CD4-positive, alpha-beta T cell treated with Interleukin-21 for 1 hour (primary cell): Measurements from ENCODE around the gene PPP1CC.
A peak's percentile ranks its signal among the peaks of the same experiment; 100 is the strongest.

Experiments
- DNase-seq: peaks from one replicate; pipeline ENCODE4 v3.0.0-alpha.2; 2020

Gene PPP1CC

GRCh38 chr12:110754101-110754793, 11.6 kb upstream of the PPP1CC start:
- no peak for DNase-seq

DNA sequence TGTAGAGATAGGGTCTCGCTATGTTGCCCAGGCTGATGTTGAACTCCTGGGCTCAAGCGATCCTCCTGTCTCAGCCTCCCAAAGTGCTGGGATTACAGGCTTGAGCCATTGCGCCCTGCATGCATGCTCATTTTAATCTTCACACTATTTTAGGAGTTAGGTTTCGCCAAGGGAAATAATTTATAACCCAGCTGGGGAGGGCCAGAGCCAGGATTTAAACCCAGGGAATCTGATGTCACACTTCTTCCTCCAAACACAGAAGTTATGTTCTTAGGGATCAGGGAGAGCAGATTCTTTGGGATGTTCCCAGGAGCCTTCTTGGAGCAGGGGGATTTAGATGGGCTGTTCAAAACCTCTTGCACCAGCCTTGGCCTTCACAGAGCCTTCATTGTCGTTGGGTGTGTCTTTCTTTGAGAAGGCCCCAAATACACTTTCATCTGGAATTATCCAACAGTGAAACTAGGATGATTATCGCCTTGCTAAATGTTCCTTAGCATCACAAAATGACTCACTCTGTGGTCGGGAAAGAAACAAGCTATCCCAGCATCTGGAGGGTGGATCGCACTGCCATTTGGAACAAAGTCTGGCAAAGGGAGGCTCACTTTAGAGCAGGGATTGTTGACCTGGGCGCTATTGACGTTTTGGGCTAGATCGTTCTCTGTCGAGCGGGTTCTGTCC, 8.2 kb upstream of the PPP1CC start:
- DNase-seq: no peak

- no peak for DNase-seq
These were observed 3.9 kb upstream of the PPP1CC start for GRCh38 chr12:110746550-110746949.

DNA sequence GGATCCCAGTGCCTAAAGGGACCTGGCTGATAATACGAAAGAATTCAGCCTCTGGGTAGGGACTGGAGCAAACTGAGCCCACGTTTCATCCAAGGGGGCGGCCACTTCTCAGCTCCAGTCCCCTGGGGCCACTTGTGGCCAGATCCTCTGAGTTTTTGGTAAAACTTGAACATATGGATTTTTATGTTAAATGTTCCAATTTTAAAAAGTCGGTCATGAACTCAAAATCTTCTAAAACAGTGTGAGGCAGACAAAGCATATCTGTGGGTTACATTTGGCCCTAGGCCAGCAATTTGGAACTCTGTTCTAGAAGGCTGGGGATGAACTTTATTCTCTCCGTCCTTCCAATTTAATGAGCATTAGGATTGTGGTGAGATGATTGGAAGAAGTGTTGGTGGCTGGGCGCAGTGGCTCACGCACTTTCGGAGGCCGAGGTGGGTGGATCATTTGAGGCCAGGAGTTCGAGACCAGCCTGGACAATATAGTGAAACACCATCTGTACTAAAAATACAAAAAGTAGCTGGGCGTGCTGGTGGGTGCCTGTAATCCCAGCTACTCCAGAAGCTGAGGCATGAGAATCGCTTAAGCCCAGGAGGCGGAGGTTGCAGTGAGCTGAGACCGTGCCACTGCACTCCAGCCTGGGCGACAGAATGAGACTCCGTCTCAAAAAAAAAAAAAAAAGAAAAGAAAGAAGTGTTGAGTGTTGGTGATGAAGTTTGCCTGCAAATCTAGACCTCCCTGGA, 3.0 kb upstream of the PPP1CC start:
- no peak for DNase-seq

- no peak for DNase-seq
These were observed 2.0 kb upstream of the PPP1CC start for GRCh38 chr12:110744601-110745264.

GRCh38 chr12:110744151-110744571, 1.5 kb upstream of the PPP1CC start:
- no peak for DNase-seq

DNA sequence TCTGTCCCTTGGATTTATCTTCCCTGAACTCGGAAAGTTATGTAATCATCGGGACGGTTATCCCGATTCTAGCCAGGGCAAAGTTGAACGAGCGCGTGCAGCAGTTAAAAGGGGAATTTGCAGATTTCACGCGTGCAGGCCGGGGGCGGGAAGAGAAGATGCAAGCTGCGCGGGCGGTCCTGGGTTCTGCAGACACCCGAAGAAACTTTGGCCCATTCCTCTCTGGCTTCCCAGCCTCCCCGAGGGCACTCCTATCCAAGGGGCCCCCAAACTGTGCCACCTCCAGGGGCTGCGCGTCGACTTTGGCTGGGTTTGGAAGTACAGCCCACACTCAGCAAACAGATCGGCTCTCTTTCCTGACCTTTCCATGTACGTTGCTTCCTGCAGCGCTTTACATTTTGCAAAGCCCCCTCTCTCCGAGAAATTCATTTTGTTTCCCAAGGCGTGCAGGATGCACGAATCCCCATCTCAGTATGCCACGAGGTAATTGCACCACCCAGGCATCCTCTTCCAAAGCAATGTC, 941 bp upstream of the PPP1CC start:
- DNase-seq: no peak

GRCh38 chr12:110742096-110742717, 484 bp downstream of the PPP1CC start:
- DNase-seq: no peak

- peak; percentile 39 for DNase-seq
These were observed 1.2 kb downstream of the PPP1CC start for GRCh38 chr12:110741341-110742095.

GRCh38 chr12:110739894-110740293, 2.8 kb downstream of the PPP1CC start:
- no peak for DNase-seq

DNA sequence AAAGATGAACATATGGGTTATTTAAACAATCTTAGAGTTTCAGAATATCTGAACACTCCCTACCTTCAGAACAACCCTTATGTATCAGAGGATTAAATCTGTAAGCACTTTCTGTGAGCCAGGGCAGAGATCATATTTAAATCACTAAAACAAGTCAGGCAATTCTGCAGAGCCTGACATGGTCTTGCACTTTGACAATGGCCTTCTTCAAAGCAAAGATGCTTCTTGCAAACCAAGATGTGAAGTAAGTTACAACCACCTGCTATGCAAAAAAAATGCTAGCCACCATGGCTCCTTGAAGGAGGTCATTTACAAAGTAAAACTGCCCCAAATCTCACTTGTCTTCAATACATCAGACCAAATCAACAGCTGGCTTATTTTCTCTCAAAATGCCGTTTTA, 3.2 kb downstream of the PPP1CC start:
- no peak for DNase-seq

- no peak for DNase-seq
These were observed 5.2 kb downstream of the PPP1CC start for GRCh38 chr12:110737532-110737931.

- peak; percentile 14 for DNase-seq
These were observed 5.7 kb downstream of the PPP1CC start for GRCh38 chr12:110737016-110737415.

DNA sequence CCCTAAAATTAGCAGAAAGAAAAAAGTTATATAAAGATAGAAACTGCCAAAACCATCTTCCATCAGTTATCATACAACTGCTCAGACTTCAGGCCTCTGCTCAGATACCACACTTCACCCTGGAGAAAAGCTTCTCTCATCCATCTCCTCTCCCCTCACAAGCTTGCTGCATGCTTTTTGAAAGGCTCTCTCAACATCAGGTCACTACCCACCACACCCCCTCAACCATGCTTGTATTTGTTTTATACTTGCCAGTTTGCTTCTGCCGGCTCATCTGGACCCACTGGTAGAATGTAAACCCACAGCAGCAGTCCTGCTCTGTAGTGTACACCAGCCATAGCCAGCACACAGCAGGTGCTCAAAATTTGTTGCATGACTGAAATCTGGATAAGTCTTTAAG, 8.8 kb downstream of the PPP1CC start:
- DNase-seq: no peak

GRCh38 chr12:110733089-110733715, 9.5 kb downstream of the PPP1CC start:
- no peak for DNase-seq

- no peak for DNase-seq
These were observed 10.1 kb downstream of the PPP1CC start for GRCh38 chr12:110732572-110732971.

- no peak for DNase-seq
These were observed 11.2 kb downstream of the PPP1CC start for GRCh38 chr12:110731479-110731878.

- DNase-seq: no peak
These were observed 14.1 kb downstream of the PPP1CC start for GRCh38 chr12:110728628-110729027.

GRCh38 chr12:110726708-110727369, 15.9 kb downstream of the PPP1CC start:
- no peak for DNase-seq

- DNase-seq: no peak
These were observed 16.7 kb downstream of the PPP1CC start for GRCh38 chr12:110726028-110726427.

DNA sequence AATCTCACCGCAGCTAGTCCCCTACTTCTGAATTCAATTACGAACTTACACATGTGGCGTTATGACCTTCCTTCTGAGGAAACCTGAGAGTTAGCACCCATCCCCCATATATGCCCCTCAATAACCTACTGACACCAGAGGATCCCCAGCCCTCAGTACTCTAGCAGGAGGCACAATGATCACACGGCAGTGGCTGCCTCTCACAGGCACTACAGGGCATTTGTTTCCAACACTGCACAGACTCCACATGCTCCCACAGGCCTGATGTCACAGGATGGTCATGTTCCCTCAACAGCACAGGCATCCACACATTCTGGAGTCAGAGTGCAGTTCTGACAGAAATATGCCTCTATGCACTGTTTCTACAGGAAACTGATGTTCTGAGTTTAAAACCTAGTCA, 17.4 kb downstream of the PPP1CC start:
- no peak for DNase-seq
